ENCODE results near the gene SUPV3L1.

- TF ChIP-seq CTCF (IDR thresholded peaks at IDR 0.05; ENCODE audit: low read depth, low read length, missing input control) (no peak), TAF1 (conservative IDR thresholded peaks at IDR 0.05) (peak; percentile 92), SP1 (IDR thresholded peaks at IDR 0.05) (peak; percentile 77), EGR1 (IDR thresholded peaks at IDR 0.05; ENCODE audit: low read depth in 2 of 2) (peak in 1 of 2 donors; percentile 46), RXRA (IDR thresholded peaks at IDR 0.05) (peak; percentile 28 to 41), HNF4A (conservative IDR thresholded peaks at IDR 0.05) (peak; percentile 45 to 52), ATF3 (IDR thresholded peaks at IDR 0.05) (peak; percentile 70), YY1 (IDR thresholded peaks at IDR 0.05) (peak; percentile 69), MAX (IDR thresholded peaks at IDR 0.05) (peak; percentile 99), JUND (IDR thresholded peaks at IDR 0.05) (peak; percentile 45 to 58), RAD21 (IDR thresholded peaks at IDR 0.05) (peak; percentile 30 to 32), FOXA1 (IDR thresholded peaks at IDR 0.05) (peak; percentile 37), ZBTB33 (IDR thresholded peaks at IDR 0.05) (peak; percentile 67)
Measured at GRCh38 chr10:69179743-69180524, at the start of gene SUPV3L1.
